Neural progenitor cell (in vitro differentiated cells): Measurements from ENCODE around the gene HDAC4. TPM values are rescaled to one million over a fixed set of nuclear protein-coding genes. Genes with fewer than 3 reads are reported as not detected.

Source experiments
- DNase-seq: peaks from one replicate; pipeline ENCODE4 v3.0.0-alpha.2; 2016; ENCODE audit warnings: low spot score
- H2AFZ ChIP-seq: fragments of 200-600 bp; sonication (generic); replicated peaks from 2 replicates; pipeline ENCODE4 v1.6.1; 2016; ENCODE audit warnings: antibody characterized with exemption
- H3F3A ChIP-seq: fragments of 200-600 bp; sonication (generic); 2 replicates; pipeline ENCODE4 v1.6.1; 2016; ENCODE audit warnings: antibody characterized with exemption, low read depth
- H3K27ac ChIP-seq: fragments of 200-600 bp; sonication (generic); 2 replicates; pipeline ENCODE4 v1.5.1; 2016; ENCODE audit warnings: mild to moderate bottlenecking
- H3K27me3 ChIP-seq: fragments of 200-600 bp; sonication (generic); 2 replicates; pipeline ENCODE4 v1.6.1; 2016; ENCODE audit warnings: mild to moderate bottlenecking, moderate library complexity
- H3K36me3 ChIP-seq: fragments of 200-600 bp; sonication (generic); 2 replicates; pipeline ENCODE4 v1.5.1; 2016
- H3K4me1 ChIP-seq: fragments of 200-600 bp; sonication (generic); 2 replicates; pipeline ENCODE4 v1.6.1; 2016; ENCODE audit warnings: mixed run types
- H3K4me2 ChIP-seq: fragments of 200-600 bp; sonication (generic); 2 replicates; pipeline ENCODE4 v1.6.1; 2016
- H3K4me3 ChIP-seq: fragments of 200-600 bp; sonication (generic); 2 replicates; pipeline ENCODE4 v1.5.1; 2016
- H3K79me2 ChIP-seq: fragments of 200-600 bp; sonication (generic); 2 replicates; pipeline ENCODE4 v1.6.1; 2016; ENCODE audit warnings: low read depth
- H3K9ac ChIP-seq: fragments of 200-600 bp; sonication (generic); 2 replicates; pipeline ENCODE4 v1.6.1; 2016
- H3K9me3 ChIP-seq: fragments of 200-600 bp; sonication (generic); 2 replicates; pipeline ENCODE4 v1.5.1; 2016; ENCODE audit warnings: low read depth
- H4K20me1 ChIP-seq: fragments of 200-600 bp; sonication (generic); 2 replicates; pipeline ENCODE4 v1.6.1; 2016; ENCODE audit warnings: low read depth
- H3K27ac Mint-ChIP-seq: 3 replicates; pipeline ENCODE4 v1.8.0; 2021; ENCODE audit warnings: mixed read lengths
- H3K27me3 Mint-ChIP-seq: 2 replicates; pipeline ENCODE4 v1.8.0; 2022; ENCODE audit warnings: low read depth, mild to moderate bottlenecking, inconsistent platforms, moderate library complexity, mixed read lengths; ENCODE audit not compliant: insufficient read depth
- H3K36me3 Mint-ChIP-seq: 3 replicates; pipeline ENCODE4 v1.8.0; 2021; ENCODE audit warnings: mixed read lengths
- H3K4me1 Mint-ChIP-seq: 3 replicates; pipeline ENCODE4 v1.8.0; 2021; ENCODE audit warnings: mixed read lengths
- H3K4me3 Mint-ChIP-seq: 3 replicates; pipeline ENCODE4 v1.8.0; 2021; ENCODE audit warnings: mild to moderate bottlenecking, moderate library complexity, mixed read lengths
- H3K9me3 Mint-ChIP-seq: 3 replicates; pipeline ENCODE4 v1.8.0; 2020; ENCODE audit warnings: mixed read lengths
- CTCF ChIP-seq: fragments of 200-600 bp; sonication (generic); IDR thresholded peaks from 2 replicates; pipeline ENCODE4 v1.5.1; 2017; ENCODE audit warnings: antibody characterized with exemption, mild to moderate bottlenecking
- EZH2 ChIP-seq: fragments of 200-600 bp; sonication (generic); IDR thresholded peaks from 2 replicates; pipeline ENCODE4 v1.6.1; 2017; ENCODE audit warnings: antibody characterized with exemption, mild to moderate bottlenecking, moderate library complexity
- EZH2phosphoT487 ChIP-seq: fragments of 200-600 bp; sonication (generic); IDR thresholded peaks from 2 replicates; pipeline ENCODE4 v1.6.1; 2017; ENCODE audit warnings: antibody characterized with exemption
- total RNA-seq: library from RNA; depleted of rRNA; stranded (reverse); fragments of >200 nt; gene quantifications from 2 replicates; pipeline ENCODE4 v1.2.3, GENCODE V29; 2015; ENCODE audit warnings: low replicate concordance

The HDAC4 gene
- total RNA-seq, 1 donor from 2014 or later: 36.0 TPM

GRCh38 chr2:239421851-239422250 is 21.0 kb upstream of the HDAC4 start:
- no peaks in the 10 kb centered on the region for H3K4me1 ChIP-seq
- H3K4me3 Mint-ChIP-seq: no peak overlapping the region
- no peak overlapping the region for H2AFZ ChIP-seq
- H4K20me1 ChIP-seq: no peaks in the 10 kb centered on the region
- H3K79me2 ChIP-seq: no peaks in the 10 kb centered on the region
- DNase-seq: no peak
- TF ChIP-seq EZH2phosphoT487: no peak
- no peak for TF ChIP-seq EZH2
- TF ChIP-seq CTCF: no peak
- H3K27ac Mint-ChIP-seq: no peak overlapping the region
- H3K9me3 Mint-ChIP-seq: peaks cover 8% of the 10 kb centered on the region
- peaks cover 10% of the 10 kb centered on the region for H3K27me3 Mint-ChIP-seq
- H3K9me3 ChIP-seq: no peaks in the 10 kb centered on the region
- H3K36me3 ChIP-seq: no peaks in the 10 kb centered on the region
- H3K4me2 ChIP-seq: no peak overlapping the region
- no peak overlapping the region for H3K4me3 ChIP-seq
- H3K27ac ChIP-seq: no peak overlapping the region
- peaks cover 3% of the 10 kb centered on the region for H3K27me3 ChIP-seq
- H3K9ac ChIP-seq: no peak overlapping the region
- no peaks in the 10 kb centered on the region for H3F3A ChIP-seq
- H3K36me3 Mint-ChIP-seq: no peaks in the 10 kb centered on the region
- peaks cover 4% of the 10 kb centered on the region for H3K4me1 Mint-ChIP-seq

- no peaks in the 10 kb centered on the region for H3F3A ChIP-seq
- no peaks in the 10 kb centered on the region for H3K4me1 ChIP-seq
- peaks cover 9% of the 10 kb centered on the region for H3K9me3 Mint-ChIP-seq
These were observed 19.3 kb upstream of the HDAC4 start for GRCh38 chr2:239420082-239420481.

GRCh38 chr2:239418918-239419317 is 18.1 kb upstream of the HDAC4 start:
- Histone ChIP-seq H3K4me3 (no peak overlapping the region), H4K20me1 (no peaks in the 10 kb centered on the region), H3K9ac (no peak overlapping the region), H3K4me1 (no peaks in the 10 kb centered on the region), H3K27me3 (peaks cover 3% of the 10 kb centered on the region), H2AFZ (no peak overlapping the region), H3K36me3 (no peaks in the 10 kb centered on the region), H3K79me2 (no peaks in the 10 kb centered on the region), H3F3A (no peaks in the 10 kb centered on the region), H3K27ac (no peak overlapping the region), H3K4me2 (no peak overlapping the region), H3K9me3 (no peaks in the 10 kb centered on the region)
- peaks cover 10% of the 10 kb centered on the region for H3K27me3 Mint-ChIP-seq
- DNase-seq: no peak
- H3K36me3 Mint-ChIP-seq: no peaks in the 10 kb centered on the region
- H3K4me1 Mint-ChIP-seq: peaks cover 4% of the 10 kb centered on the region
- no peak overlapping the region for H3K4me3 Mint-ChIP-seq
- peaks cover 9% of the 10 kb centered on the region for H3K9me3 Mint-ChIP-seq
- no peak for TF ChIP-seq EZH2
- TF ChIP-seq EZH2phosphoT487: no peak
- TF ChIP-seq CTCF: no peak
- no peak overlapping the region for H3K27ac Mint-ChIP-seq

More at GRCh38 chr2:239420082-239420481, 19.3 kb upstream of the HDAC4 start:
- Histone ChIP-seq H3K27me3 (peaks cover 3% of the 10 kb centered on the region), H3K9me3 (no peaks in the 10 kb centered on the region), H3K27ac (no peak overlapping the region), H3K36me3 (no peaks in the 10 kb centered on the region), H3K4me2 (no peak overlapping the region), H3K9ac (no peak overlapping the region), H3K79me2 (no peaks in the 10 kb centered on the region), H2AFZ (peak overlapping the region; percentile 82), H4K20me1 (no peaks in the 10 kb centered on the region), H3K4me3 (no peak overlapping the region)
- DNase-seq: no peak
- Mint-ChIP-seq H3K36me3 (no peaks in the 10 kb centered on the region), H3K4me3 (no peak overlapping the region), H3K27me3 (peaks cover 10% of the 10 kb centered on the region), H3K4me1 (peaks cover 4% of the 10 kb centered on the region), H3K27ac (no peak overlapping the region)
- no peak for TF ChIP-seq CTCF
- TF ChIP-seq EZH2phosphoT487: no peak
- no peak for TF ChIP-seq EZH2
